Smooth muscle cell (in vitro differentiated cells): ENCODE results near the gene ELMO1. TPM values are rescaled to one million over a fixed set of nuclear protein-coding genes. Genes with fewer than 3 reads are reported as not detected.

Experiments
- DNase-seq: peaks from one replicate; lab custom pipeline; 2025; ENCODE audit not compliant: unreplicated experiment; lab: John Stamatoyannopoulos, UW
- H2AFZ ChIP-seq: fragments of 200-600 bp; sonication (generic); 2 replicates; pipeline ENCODE4 v1.6.0; 2016; ENCODE audit warnings: antibody characterized with exemption, low read depth, mild to moderate bottlenecking
- H3F3A ChIP-seq: fragments of 200-600 bp; sonication (generic); 2 replicates; pipeline ENCODE4 v1.6.0; 2017; ENCODE audit warnings: antibody characterized with exemption, low read depth
- H3K27ac ChIP-seq: fragments of 200-600 bp; sonication (generic); 2 replicates; pipeline ENCODE4 v1.5.1; 2016; ENCODE audit warnings: low read depth, mild to moderate bottlenecking
- H3K27me3 ChIP-seq: fragments of 200-600 bp; sonication (generic); 2 replicates; pipeline ENCODE4 v1.6.1; 2016; ENCODE audit warnings: low read depth, mild to moderate bottlenecking
- H3K36me3 ChIP-seq: fragments of 200-600 bp; sonication (generic); 2 replicates; pipeline ENCODE4 v1.5.1; 2016; ENCODE audit warnings: low read depth
- H3K4me1 ChIP-seq: fragments of 200-600 bp; sonication (generic); 2 replicates; pipeline ENCODE4 v1.5.1; 2016; ENCODE audit warnings: low read depth
- H3K4me2 ChIP-seq: fragments of 200-600 bp; sonication (generic); 2 replicates; pipeline ENCODE4 v1.6.0; 2016; ENCODE audit warnings: mild to moderate bottlenecking
- H3K4me3 ChIP-seq: fragments of 200-600 bp; sonication (generic); 2 replicates; pipeline ENCODE4 v1.5.1; 2016; ENCODE audit warnings: mild to moderate bottlenecking
- H3K79me2 ChIP-seq: fragments of 200-600 bp; sonication (generic); 2 replicates; pipeline ENCODE4 v1.6.0; 2016; ENCODE audit warnings: low read depth, mild to moderate bottlenecking
- H3K9ac ChIP-seq: fragments of 200-600 bp; sonication (generic); 2 replicates; pipeline ENCODE4 v1.6.0; 2016; ENCODE audit warnings: low read depth
- H3K9me3 ChIP-seq: fragments of 200-600 bp; sonication (generic); replicated peaks from 2 replicates; pipeline ENCODE4 v1.5.1; 2016; ENCODE audit warnings: low read depth
- H4K20me1 ChIP-seq: fragments of 200-600 bp; sonication (generic); 2 replicates; pipeline ENCODE4 v1.6.0; 2016; ENCODE audit warnings: low read depth
- CTCF ChIP-seq: fragments of 200-600 bp; sonication (generic); IDR thresholded peaks from 2 replicates; pipeline ENCODE4 v1.5.1; 2017; ENCODE audit warnings: borderline replicate concordance, mild to moderate bottlenecking, antibody characterized with exemption; ENCODE audit not compliant: insufficient read depth, poor library complexity, severe bottlenecking
- WGBS: methylation state at CpG from one replicate; pipeline ENCODE4 v1.1.7; 2016; ENCODE audit warnings: low lambda C conversion rate; 5-methylcytosine and 5-hydroxymethylcytosine counted together
- polyA plus RNA-seq: library from polyadenylated mRNA; unstranded; fragments of >200 nt; fragmentation: Nextera tagmentation; extraction: Ambion mirVana; gene quantifications from 2 replicates; pipeline ENCODE4 v1.2.1, GENCODE V29; 2016
- total RNA-seq: library from RNA; depleted of rRNA; stranded (reverse); fragments of >200 nt; gene quantifications from 2 replicates; pipeline ENCODE4 v1.2.3, GENCODE V29; 2014

Gene ELMO1
- total and polyA plus RNA-seq, 2 experiments from 2014 or later = 8.2 to 36.0 TPM

GRCh38 chr7:36942025-36942424 lies 506.6 kb downstream of the ELMO1 start:
- Histone ChIP-seq H3K79me2 (no peaks in the 10 kb centered on the region), H3K9me3 (peaks cover 7% of the 10 kb centered on the region), H3K27ac (no peak overlapping the region), H3K4me1 (no peaks in the 10 kb centered on the region), H3K9ac (no peak overlapping the region), H2AFZ (no peak overlapping the region), H4K20me1 (no peaks in the 10 kb centered on the region), H3K36me3 (no peaks in the 10 kb centered on the region), H3K4me3 (no peak overlapping the region), H3K27me3 (no peaks in the 10 kb centered on the region), H3F3A (no peaks in the 10 kb centered on the region), H3K4me2 (no peak overlapping the region)
- WGBS = 84% methylated on average over 3 of the region's 3 CpGs
- TF ChIP-seq CTCF = no peak
- DNase-seq = no peak

GRCh38 chr7:36941359-36941758 lies 507.3 kb downstream of the ELMO1 start:
- no peak for TF ChIP-seq CTCF
- no peak overlapping the region for H3K9ac ChIP-seq
- 75% methylated on average over 1 of the region's 1 CpG for WGBS
- H3K4me1 ChIP-seq = no peaks in the 10 kb centered on the region
- H3K9me3 ChIP-seq = peaks cover 14% of the 10 kb centered on the region
- no peaks in the 10 kb centered on the region for H3K79me2 ChIP-seq
- no peak overlapping the region for H3K27ac ChIP-seq
- no peaks in the 10 kb centered on the region for H3F3A ChIP-seq
- H3K4me2 ChIP-seq = no peak overlapping the region
- no peak overlapping the region for H3K4me3 ChIP-seq
- H3K36me3 ChIP-seq = no peaks in the 10 kb centered on the region
- H2AFZ ChIP-seq = no peak overlapping the region
- H4K20me1 ChIP-seq = no peaks in the 10 kb centered on the region
- H3K27me3 ChIP-seq = no peaks in the 10 kb centered on the region
- no peak for DNase-seq

GRCh38 chr7:36939816-36940215 lies 508.8 kb downstream of the ELMO1 start:
- Histone ChIP-seq H2AFZ (no peak overlapping the region), H3K9ac (no peak overlapping the region), H3K36me3 (no peaks in the 10 kb centered on the region), H3K27ac (no peak overlapping the region), H3K4me1 (no peaks in the 10 kb centered on the region), H3K4me3 (no peak overlapping the region), H3K4me2 (no peak overlapping the region), H4K20me1 (no peaks in the 10 kb centered on the region), H3K9me3 (peaks cover 14% of the 10 kb centered on the region), H3K27me3 (no peaks in the 10 kb centered on the region), H3K79me2 (no peaks in the 10 kb centered on the region), H3F3A (no peaks in the 10 kb centered on the region)
- TF ChIP-seq CTCF = no peak
- 95% methylated on average over 4 of the region's 4 CpGs for WGBS
- DNase-seq = no peak

GRCh38 chr7:36937754-36938563 lies 510.7 kb downstream of the ELMO1 start:
- Histone ChIP-seq H3F3A (no peaks in the 10 kb centered on the region), H3K27ac (no peak overlapping the region), H4K20me1 (no peaks in the 10 kb centered on the region), H3K36me3 (no peaks in the 10 kb centered on the region), H3K9ac (no peak overlapping the region), H3K4me1 (no peaks in the 10 kb centered on the region), H3K9me3 (peaks cover 14% of the 10 kb centered on the region), H3K27me3 (no peaks in the 10 kb centered on the region), H3K79me2 (no peaks in the 10 kb centered on the region), H3K4me3 (no peak overlapping the region), H3K4me2 (no peak overlapping the region), H2AFZ (no peak overlapping the region)
- no peak for TF ChIP-seq CTCF
- DNase-seq = no peak
- 96% methylated on average over 2 of the region's 2 CpGs for WGBS
